Peyer's patch (tissue), 4 donors: ENCODE data around the gene LRRIQ1.

Experiments used
- CTCF ChIP-seq, 6 experiments: fragments of 450-650 bp in 4 of 6; fragments of 200-600 bp in 2 of 6; sonication (generic) in 1 of 6; IDR thresholded peaks; one replicate each; pipeline ENCODE4 v1.5.1; 2017 to 2019; ENCODE audit warnings: antibody characterized with exemption in 6 of 6, mild to moderate bottlenecking in 3 of 6, moderate library complexity in 1 of 6
- POLR2A ChIP-seq, 2 donors: fragments of 450-650 bp; IDR thresholded peaks; one replicate each; pipeline ENCODE4 v1.5.1; 2017; ENCODE audit warnings: antibody characterized with exemption in 2 of 2, mild to moderate bottlenecking in 2 of 2, moderate library complexity in 2 of 2

- no peak for TF ChIP-seq CTCF (IDR thresholded peaks at IDR 0.05)
- no peak for TF ChIP-seq POLR2A (IDR thresholded peaks at IDR 0.05)
Measured at GRCh38 chr12:85005615-85006014, 30.5 kb upstream of the LRRIQ1 start.
